NCI-H2227 treated with DMSO at 0.1 percent for 48 hours (cell line): Measurements from ENCODE around the gene TCERG1L.

Experiments
- DNase-seq: peaks from one replicate; lab custom pipeline; 2025; lab: John Stamatoyannopoulos, UW

TCERG1L gene

GRCh38 chr10:131227163-131227740 is 84.3 kb downstream of the TCERG1L start:
- no peak for DNase-seq

- no peak for DNase-seq
Observed at GRCh38 chr10:131226446-131227162, 84.9 kb downstream of the TCERG1L start.

GRCh38 chr10:131224106-131224505 is 87.4 kb downstream of the TCERG1L start:
- DNase-seq: no peak

- DNase-seq: no peak
Observed at GRCh38 chr10:131223422-131223821, 88.1 kb downstream of the TCERG1L start.

GRCh38 chr10:131222986-131223385 is 88.5 kb downstream of the TCERG1L start:
- no peak for DNase-seq

- no peak for DNase-seq
Observed at GRCh38 chr10:131221632-131222277, 89.8 kb downstream of the TCERG1L start.

DNA sequence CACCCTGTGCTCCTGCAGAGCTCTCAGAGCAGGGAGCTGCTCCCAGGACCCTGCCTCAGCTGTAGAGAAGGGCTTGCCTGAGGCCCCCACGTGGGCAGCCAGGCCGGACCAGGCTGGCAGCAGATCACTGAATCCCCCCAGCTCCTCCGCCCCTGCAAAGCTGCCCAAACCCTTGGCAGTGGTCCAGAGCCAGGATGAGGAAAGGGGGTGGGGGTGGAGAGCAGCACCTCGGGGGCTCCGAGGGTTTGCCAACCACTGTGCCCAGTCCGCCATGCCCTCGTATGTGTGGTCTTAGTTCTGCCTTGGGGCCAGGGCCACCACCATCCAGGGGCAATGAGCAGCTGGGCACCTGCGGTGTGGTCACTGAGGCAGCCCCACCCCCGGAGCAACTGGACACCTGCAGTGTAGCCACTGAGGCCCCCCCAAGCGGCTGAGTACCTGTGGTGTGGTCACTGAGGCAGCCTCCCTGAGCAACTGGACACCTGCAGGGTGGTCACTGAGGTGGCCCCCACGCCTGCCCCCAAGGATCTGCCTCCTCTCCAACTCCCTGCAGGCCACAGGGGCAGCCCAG is 90.8 kb downstream of the TCERG1L start:
- no peak for DNase-seq

- no peak for DNase-seq
Observed at GRCh38 chr10:131219955-131220489, 91.5 kb downstream of the TCERG1L start.

DNA sequence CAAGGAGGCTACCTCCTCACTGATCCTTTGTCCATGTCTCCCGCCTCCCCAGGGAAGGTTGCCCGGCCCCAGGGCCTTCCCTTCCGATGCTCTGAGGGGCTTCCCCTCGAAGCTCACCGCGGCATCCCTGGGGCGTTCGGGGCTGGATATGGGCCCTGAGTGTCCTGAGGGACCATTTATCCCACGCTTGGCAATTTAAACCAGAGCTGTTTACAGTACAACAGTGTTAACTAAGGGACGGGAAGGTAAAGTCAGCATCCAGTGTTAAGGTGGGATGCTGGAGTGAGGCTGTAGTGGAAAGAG is 92.0 kb downstream of the TCERG1L start:
- no peak for DNase-seq

DNA sequence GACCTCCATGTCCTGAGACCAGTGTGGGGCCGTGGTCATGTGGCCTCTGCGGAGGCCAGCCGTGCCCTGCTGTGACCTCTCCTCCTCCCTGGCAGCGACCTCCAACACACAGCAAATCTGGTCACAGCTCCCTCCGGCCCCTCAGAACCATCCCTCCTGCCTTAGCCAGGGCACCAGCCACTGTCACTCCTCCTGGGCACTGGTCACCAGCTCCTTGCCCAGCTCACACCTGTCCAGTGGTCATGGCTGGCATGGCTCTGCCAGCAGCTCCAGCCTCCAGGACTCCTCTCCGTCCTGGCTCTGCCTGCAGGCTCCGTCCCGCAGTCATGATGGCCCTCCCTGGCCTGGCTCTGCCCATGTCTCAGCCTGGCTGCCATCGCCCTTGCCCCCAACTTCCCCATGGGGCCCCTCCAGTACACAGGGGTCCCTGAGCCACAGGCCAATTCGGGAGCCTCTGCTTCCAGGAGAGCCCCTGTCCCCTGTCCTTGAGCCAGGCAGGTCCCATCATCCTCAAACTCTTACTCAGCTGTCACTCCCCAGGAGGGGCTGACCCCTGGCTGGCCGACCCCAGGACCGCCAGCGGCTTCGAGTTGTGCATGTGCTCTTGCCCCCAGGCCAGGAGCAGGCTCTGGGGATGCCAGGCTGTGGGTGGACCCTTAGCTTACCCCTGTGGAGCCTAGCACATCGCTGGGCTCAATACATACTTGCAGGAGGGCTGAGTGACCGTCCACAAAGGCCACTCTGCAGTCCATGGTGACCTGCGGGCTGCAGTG is 92.5 kb downstream of the TCERG1L start:
- DNase-seq: no peak

GRCh38 chr10:131216681-131217230 is 94.8 kb downstream of the TCERG1L start:
- DNase-seq: no peak

DNA sequence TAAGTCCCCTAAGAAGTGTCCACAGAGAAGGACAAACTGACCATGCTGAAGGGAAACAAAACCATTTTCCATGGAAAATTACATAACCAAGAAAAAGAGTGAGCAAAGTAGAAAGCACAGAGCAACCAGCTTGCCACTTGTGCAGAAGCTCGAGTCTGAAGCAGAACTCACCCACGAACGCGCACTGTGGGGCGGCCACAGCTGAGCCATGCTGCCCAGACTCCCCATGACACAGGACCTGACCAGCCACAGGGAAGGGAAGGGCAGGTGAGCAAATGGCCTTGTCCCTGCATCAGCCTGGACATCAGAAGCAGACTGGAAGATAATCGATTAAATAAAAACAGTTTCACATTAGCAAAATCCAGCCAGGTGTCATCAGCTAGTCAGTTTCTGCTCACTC is 95.7 kb downstream of the TCERG1L start:
- DNase-seq: no peak

GRCh38 chr10:131214521-131215244 is 96.8 kb downstream of the TCERG1L start:
- DNase-seq: no peak

- DNase-seq: no peak
Observed at GRCh38 chr10:131213741-131214505, 97.6 kb downstream of the TCERG1L start.

GRCh38 chr10:131212763-131213325 is 98.7 kb downstream of the TCERG1L start:
- no peak for DNase-seq

GRCh38 chr10:131211965-131212619 is 99.4 kb downstream of the TCERG1L start:
- DNase-seq: no peak

GRCh38 chr10:131211559-131211958 is 100.0 kb downstream of the TCERG1L start:
- no peak for DNase-seq

DNA sequence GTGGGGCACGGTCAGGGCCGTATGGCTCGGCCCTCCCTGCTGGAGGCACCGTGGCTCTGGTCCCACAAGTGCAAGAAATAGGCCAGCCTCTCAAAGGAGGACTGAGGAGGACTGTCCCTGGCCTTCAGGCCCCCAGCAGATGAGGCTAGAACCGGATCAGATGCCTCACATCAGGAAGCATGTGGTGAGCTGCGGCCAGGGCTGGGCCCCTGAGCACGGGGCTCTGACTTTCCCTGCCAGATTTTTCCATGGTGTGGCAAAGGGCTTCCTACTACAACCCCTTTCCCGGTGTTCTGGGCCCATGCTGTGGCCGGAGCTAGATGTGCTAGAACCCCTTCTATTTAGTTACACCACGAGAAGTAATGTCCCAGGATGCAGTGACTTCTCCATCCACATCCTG is 100.4 kb downstream of the TCERG1L start:
- no peak for DNase-seq

DNA sequence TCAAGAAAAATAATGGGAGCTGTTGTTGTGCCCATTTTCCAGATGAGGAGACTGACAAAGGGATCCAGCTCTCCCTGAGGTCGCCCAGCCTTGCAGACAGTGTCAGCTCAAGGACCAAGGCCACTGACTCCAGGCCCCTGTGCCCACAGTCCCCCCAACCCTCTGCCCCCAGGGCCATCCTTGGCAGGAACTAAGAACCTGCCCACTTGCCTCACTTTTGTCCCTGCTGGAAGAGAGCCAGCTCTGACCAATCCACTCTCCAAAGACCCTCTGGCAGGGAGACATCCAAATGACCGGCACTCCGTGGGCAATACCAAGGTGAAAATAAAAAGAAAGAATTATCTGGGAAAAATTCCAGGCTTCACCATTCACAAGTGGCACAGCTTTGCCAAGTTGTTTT is 101.3 kb downstream of the TCERG1L start:
- DNase-seq: no peak
